Hepatocyte (in vitro differentiated cells): ENCODE data around the gene HTR3A.
"Not testable (repeated sequence)": the region's sequence is repeated elsewhere in the genome, so short reads cannot be mapped to it uniquely, and the experiment has no call there.

Experiments used
- EZH2 ChIP-seq: fragments of 200-600 bp; sonication (generic); IDR thresholded peaks from 2 replicates; pipeline ENCODE4 v1.6.1; 2016; ENCODE audit warnings: antibody characterized with exemption, mild to moderate bottlenecking, borderline replicate concordance
- EZH2phosphoT487 ChIP-seq: fragments of 200-600 bp; sonication (generic); IDR thresholded peaks from one replicate; pipeline ENCODE4 v1.6.1; 2018; ENCODE audit warnings: antibody characterized with exemption, mild to moderate bottlenecking, low read depth, moderate library complexity; ENCODE audit not compliant: unreplicated experiment, severe bottlenecking
- TF ChIP-seq, protein P1 (sequence below): fragments of 200-600 bp; sonication (generic); IDR thresholded peaks from 2 replicates; pipeline ENCODE4 v1.5.1; 2016; ENCODE audit warnings: antibody characterized with exemption, mild to moderate bottlenecking; ENCODE audit not compliant: poor library complexity

DNA sequence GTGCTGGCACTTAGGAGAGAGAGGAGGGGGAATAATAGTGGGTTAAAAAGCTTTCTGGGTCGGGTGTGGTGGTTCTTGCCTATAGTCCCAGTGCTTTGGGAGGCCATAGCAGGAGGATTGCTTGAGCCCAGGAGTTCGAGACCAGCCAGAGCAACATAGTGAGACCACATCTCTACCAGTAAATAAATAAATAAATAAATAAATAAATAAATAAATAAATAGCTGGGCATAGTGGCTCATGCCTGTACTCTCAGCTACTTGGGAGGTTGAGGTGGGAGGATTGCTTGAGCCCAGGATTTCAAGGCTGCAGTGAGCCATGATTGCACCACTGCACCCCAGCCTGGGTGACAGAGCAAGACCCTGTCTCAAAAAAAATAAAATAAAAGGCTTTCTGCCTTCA lies 28.7 kb upstream of the HTR3A start:
- TF ChIP-seq, protein P1, sequence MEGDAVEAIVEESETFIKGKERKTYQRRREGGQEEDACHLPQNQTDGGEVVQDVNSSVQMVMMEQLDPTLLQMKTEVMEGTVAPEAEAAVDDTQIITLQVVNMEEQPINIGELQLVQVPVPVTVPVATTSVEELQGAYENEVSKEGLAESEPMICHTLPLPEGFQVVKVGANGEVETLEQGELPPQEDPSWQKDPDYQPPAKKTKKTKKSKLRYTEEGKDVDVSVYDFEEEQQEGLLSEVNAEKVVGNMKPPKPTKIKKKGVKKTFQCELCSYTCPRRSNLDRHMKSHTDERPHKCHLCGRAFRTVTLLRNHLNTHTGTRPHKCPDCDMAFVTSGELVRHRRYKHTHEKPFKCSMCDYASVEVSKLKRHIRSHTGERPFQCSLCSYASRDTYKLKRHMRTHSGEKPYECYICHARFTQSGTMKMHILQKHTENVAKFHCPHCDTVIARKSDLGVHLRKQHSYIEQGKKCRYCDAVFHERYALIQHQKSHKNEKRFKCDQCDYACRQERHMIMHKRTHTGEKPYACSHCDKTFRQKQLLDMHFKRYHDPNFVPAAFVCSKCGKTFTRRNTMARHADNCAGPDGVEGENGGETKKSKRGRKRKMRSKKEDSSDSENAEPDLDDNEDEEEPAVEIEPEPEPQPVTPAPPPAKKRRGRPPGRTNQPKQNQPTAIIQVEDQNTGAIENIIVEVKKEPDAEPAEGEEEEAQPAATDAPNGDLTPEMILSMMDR: not testable (repeated sequence)
- not testable (repeated sequence) for TF ChIP-seq EZH2, EZH2phosphoT487
